ENCODE data around the gene AP4S1.
"Not testable (repeated sequence)": the region's sequence is repeated elsewhere in the genome, so short reads cannot be mapped to it uniquely, and the experiment has no call there.

Gene AP4S1, protein sequence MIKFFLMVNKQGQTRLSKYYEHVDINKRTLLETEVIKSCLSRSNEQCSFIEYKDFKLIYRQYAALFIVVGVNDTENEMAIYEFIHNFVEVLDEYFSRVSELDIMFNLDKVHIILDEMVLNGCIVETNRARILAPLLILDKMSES

DNA sequence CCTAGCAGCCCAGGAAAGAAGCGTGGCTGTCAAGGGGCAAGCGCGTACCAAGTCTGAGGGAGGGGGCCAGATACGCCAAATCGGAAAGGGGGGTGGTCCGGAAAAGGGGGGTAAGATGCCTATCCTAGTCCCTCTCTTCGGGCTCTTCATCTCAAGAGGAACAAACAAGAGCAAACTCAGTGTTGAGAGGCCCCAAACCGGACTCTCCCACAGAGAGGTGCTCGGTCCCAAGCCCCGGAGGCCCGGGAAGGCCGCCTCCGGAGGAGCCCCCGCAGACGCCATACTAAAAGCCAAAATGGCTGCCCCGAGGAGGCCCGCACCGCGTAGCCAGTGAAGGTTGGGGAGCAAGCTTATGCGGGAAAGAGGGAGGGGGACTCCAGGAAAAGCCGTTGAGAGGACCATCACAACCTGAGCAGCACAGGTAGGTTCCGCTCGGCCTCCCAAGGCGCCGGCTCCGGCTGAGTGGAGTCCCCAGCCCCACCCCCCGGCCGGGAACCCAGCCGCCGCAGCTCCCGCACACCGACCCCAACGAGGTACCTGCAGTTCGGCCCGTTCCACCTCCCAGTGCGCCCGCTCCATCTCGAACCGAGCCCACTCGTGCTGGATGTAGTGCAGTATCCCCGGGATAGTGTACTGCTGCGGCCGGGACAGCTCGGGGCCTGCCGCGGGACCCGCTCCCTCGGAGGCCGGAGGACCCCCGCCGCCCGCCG lies at the start of gene AP4S1:
Gene AP4S1 (plus strand): TSS at position 283 of the 710 bp plus-strand sequence. CDS start 40,548 bp downstream, outside the sequence.
- peak; percentile 27 for DNase-seq

DNA sequence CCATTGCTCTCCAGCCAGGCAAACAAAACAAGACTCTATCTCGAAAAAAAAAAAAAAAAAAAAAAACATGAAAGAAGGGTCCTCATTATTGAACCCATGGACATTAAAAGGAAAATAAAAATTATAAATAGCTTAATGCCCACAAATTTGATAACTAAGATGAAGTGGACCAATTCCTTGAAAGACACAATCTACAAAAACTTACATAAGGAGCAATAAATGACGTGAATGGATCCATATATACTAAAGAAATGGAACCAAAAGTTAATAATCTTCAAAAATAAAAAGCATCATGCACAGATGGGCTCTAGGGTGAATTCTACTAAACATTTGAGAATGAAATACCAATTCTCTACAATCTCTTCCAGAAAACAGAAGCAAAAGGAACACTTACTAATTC lies 47.7 kb upstream of the AP4S1 start:
- no peak for DNase-seq

DNA sequence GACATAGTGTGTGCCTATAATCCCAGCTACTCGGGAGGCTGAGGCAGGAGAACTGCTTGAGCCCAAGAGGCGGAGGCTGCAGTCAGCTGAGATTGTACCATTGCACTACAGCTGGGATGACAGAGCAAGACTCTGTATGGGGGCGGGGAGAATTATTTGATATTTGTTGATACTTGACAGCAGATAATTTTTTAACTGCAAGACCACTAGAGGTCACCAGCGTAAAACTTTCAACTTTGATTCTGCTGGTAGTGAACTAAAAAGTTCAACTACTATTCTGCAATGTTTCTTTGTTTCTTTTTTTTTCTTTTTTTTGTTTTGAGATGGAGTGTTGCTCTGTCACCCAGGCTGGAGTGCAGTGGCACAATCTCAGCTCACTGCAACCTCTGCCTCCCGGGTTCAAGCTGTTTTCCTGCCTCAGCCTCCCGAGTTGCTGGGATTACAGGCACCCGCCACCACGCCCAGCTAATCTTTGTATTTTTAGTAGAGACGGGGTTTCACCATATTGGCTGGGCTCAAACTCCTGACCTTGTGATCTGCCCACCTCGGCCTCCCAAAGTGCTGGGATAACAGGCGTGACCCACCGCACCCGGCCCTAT lies 45.2 kb upstream of the AP4S1 start:
- DNase-seq, result peak; percentile 20

DNA sequence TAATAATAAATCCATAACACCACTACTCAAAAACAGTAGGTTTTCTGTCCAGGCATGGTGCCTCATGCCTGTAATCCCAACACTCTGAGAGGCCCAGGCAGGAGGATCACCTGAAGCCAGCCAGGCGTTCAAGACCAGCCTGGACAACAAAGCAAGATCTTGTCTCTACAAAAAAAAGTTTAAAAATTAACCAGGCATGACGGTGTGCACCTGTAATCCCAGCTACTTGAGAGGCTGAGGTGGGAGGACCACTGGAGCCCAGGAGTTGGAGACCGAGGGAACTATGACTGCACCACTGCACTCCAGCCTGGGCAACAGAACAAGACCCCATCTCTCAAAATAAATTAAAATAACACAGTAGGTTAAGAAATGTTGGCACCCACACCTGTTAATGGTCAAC lies 44.5 kb upstream of the AP4S1 start:
- no peak for DNase-seq

DNA sequence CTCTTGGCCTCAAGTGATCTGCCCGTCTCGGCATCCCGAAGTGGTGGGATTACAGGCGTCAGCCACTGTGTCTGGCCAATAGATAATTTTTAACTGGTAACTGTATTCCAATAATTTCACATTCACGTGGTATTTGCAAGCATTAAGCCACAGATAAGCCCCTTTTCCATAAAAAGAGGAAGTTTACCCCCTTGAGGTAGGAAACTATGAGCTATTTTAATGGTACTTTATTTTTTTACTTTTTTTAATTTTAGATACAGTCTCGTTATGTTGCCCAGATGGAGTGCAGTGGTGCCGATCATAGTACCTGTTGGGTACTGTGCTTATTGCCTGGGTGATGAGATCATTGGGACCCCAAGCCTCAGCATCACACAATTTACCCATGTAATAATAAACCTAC lies 42.9 kb upstream of the AP4S1 start:
- DNase-seq, result no peak

DNA sequence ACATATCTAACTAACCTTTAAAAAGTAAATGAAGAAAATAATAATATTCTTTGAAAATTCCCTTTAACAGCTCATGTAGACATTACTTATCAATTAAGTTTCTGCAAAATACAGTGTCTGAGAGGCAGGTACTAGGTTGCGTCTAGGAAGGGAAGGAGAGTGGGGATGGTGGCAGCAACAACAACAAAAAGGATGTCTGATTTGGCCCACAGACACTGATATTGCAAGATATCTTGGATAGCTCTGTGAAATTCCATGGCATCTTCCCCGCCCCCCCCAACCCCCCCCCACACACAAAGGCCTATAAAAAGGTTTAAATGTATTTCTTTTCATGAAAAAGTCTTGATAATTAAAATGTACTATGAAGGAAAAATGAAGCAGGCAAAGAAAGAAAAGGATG lies 41.6 kb upstream of the AP4S1 start:
- no peak for DNase-seq

DNA sequence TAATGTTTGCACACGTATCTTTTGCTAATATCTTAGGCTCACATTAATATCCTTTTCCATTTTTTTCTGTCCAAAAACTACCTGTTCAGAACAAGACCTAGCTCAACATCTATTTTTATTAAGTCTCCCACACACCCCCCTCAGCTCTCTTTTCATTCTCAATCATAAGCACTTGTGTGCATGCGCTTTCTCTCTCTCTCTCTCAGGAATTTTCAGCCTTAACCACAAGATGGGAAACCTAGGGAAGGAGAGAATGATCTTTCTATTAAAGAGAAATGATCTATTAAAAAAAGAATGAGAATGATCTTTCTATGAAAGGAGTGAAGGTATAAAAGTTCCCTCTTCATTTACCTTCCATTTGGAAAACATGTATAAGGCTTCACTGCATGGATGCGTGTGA lies 39.7 kb upstream of the AP4S1 start:
- DNase-seq, result no peak

DNA sequence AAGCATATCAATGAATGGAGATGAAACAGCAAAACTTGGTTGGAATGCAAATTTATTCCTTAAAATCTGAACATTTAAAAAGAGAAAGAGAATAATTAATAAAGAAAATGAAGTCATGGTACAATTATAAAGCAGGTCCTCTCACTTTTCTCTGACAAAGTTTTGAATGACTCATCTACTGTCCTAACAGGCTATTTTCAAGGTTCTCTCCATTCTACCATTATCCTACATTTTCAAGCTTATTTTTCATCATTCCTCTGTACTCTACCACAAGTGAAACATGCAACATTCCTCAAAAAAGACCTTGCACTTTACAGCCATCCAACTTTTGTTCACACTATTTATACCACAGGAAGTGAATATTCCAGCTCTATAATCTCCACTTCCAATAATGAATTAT lies 36.9 kb upstream of the AP4S1 start:
- DNase-seq, result no peak

DNA sequence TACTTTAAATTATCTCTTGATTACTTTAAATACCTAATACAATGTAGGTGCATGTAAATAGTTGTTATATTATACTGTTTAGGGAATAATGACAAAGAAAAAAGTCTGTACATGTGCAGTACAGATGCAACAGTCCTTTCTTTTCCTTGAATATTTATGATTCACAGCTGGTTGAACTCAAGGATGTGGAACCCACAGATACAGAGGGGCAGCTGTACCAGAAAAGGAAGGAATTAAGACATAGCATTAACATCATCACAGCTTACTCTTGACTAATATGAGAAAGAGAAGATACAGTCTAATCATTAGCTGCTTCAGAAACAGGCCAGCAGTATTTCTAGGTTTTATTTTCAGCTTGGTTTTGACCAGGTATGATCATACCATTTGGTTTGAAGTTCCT lies 34.7 kb upstream of the AP4S1 start:
- no peak for DNase-seq

DNA sequence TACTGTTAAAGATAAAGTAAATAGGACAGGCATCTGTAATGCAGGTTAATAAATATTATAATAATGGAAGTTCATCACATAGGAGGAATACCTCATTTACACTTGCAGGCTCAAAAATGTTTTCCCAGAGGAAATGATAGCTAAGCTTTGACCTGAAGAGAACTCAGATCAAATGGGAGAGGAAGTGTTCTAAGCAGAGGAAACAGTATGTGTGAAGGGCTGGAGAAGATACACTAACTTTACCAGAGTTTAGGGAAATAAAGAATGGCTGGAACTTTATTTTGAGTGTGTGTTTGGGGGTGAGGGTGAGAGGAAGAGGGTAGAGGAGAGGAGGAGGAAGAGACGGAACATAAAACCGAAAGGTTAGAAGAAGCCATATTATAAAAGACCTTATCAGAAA lies 34.0 kb upstream of the AP4S1 start:
- DNase-seq, result no peak

DNA sequence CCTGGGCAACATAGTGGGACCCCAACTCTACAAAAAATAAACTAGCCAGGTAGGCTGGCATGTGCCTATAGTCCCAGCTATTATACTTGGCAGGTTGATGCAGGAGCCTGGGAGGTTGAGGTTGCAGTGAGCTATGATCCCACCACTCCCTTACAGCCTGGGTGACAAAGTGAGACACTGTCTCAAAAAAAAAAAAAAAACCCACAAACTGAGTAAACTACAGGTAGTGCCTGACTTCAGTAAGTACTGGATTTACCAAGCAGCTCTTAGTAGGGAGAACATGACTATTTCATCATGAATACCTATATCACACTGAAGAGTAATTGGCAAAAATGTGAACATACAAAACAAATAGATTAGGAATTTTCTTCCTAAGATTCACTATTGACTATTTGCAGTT lies 32.4 kb upstream of the AP4S1 start:
- no peak for DNase-seq

DNA sequence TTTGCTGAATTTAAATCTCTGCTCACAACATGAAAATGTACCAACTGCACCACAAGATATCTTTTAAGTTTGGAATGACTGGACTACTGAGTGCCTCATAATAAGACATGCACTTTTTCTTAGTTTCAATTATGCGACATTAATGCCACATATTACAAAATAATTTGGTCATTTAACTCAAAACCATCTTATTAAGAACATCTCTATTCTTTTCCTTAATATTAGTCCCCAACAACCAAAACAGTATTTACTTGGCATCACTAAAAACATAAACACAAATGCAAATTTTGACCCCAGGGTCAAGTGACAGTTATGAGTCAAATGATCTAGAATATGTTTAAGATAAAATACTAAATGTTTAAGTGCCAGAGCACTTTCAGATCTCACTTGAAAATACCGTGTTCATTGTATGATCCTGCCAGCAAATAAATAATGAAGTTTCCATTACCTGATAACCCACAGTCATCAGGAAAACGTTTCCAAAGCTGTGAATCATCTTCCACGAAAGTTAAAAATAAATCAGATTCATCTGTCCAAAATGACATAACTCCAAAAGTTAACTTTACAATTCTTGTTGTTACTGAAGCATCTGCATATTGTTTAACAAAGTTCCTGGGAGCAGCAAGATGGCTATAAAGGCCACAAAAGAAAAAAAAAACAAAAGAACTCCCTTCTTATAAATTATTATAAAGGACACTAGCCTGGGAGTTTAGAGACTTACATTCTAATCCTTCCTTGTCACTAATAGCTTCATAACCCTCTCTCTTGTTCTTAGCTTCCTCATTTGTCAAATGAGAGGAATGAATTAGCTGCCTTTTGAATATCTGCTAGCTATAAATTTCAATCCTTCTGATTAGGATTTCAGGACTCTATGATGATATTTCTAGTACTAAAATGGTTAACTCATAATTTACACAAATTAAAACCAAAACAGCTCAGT lies 30.5 kb upstream of the AP4S1 start:
- DNase-seq, result no peak

DNA sequence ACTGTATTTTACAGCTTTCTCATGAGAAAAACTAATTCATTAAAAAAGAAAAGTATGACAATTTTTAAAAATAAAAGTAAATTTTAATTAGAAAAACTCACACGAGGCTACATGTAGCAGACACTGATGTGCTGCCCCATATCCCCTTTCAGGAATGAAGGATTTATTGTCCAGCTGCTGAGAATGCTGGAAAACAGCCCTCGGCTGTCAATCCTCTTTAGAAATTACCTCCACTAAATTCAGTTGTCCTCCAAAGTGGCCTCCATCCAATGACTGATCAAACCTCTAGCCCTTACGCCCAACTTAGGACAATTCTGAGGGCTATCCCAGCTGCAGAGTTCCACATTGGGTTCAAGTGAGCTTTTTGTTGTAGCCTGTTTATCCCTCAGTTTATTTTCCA lies 29.8 kb upstream of the AP4S1 start:
- no peak for DNase-seq

DNA sequence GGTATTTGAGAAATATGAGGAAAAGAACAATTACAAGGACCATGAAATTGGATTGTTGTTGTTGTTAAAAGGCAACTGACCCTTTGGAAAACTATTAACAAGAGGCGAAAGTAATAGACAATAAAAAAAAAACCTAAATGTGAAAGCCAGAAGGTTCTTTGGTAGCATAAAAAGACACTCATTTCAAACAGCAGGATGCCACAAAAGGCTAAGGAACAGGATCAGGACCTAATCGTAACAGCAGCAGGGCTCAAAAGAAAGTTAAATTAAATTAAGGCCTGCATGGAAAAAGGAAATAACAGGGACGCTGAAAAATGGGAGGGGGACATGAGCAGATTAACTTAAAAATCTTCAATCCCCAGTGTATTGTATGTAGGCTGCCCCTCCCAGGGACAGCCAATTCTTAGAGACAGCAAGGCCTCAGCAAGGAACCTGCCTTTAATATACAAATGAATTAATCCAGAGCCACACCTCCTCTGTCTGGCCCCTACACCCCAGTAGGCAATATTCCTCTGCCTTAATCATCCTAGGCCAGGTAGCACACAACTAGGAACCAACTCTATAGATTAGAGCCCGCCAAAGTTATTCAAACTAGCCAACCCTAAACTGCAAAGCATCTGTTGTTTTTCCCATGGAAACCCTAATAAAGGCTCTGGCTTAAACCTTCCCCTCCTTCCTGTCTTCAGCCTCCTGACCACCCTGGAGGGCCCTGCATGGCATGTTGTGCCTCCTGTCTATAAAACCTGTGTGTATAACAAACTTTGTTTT lies 28.4 kb upstream of the AP4S1 start:
- no peak for DNase-seq

DNA sequence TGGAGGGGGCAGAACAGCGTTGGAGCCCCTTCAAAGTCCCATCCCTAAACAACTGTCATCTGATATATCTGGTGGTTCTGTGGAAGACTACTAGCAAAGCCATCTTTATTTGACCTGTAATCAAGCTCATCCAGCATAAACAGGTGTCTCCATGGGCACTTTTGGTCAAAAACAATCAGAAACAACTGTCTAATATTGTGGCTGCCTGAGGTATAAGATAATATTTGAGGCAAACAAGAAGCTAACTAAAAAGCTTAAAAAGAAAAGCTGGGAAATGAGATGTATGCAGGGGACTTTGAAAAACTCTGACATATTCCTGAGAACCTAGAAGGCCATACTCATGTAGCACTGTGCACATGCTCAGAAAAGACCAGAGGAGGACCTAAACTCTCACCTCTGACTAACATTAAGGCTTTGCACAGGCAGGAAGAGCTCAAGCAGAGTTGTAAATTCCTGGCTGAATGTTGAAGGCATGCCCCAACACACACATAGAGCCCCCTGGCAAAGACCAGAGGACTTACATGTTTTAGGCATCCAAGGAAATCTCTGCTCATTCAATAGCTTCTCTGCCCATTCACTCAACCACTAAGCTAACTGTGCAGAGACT lies 27.2 kb upstream of the AP4S1 start:
- DNase-seq, result no peak

DNA sequence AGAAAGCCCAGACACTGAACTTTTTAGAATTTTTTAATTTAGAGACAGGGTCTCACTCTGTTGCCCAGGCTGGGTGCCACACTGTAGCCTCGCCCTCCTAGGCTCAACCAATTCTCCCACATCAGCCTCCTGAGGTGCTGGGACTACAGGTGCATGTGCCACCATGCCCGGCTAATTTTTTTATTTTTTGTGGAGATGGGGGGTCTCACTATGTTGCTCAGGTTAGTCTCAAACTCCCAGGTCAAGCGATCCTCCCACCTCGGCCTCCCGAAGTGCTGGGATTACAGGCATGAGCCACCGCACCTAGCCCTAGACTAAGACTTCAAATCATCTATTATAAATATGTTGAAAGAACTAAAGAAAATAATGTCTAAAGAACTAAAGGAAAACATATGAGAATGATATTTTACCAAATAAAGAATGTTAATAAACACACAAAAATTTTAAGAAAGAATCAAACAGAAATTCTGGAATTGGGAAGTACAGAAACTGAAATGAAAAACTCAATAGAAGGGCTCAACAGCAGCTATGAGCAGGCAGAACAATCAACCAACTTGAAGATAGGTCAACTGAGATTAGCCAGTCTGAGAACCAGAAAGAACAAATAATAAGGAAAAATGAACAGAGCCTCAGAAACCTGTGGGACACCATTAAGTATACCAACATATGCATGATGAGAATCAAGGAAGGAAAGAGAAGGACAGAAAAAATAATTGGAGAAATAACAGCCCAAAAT lies 26.2 kb upstream of the AP4S1 start:
- no peak for DNase-seq

DNA sequence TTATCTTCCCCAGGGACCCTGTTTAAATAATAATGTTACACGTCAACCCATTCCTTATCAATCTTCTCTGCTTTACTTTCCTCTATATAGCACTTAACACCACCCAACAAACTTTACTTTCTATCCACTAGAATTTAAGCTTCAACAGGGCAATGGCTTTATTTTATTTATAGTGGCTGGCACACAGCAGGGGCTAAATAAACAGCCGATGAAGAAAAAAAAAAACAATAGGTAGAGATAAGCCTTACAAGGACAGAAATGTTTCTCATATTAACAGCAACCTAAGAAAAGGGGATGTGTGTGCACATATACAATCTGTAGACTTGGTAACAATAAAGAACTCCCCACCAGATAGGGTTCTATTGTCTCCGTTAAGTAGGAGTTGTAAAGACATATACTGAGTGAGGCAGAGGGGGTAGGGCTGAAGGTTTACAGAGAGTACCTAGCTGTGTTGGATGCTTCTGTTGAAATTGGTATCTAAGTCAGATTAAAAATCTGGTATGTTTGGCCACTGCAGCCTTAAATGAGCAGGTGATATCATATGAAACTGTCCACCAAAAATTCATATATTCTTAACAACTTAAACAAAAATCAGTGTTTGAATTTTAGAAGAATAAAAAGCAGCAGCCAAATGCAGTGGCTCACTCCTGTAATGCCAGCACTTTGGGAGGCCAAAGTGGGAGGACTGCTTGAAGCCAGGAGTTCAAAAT lies 24.7 kb upstream of the AP4S1 start:
- no peak for DNase-seq

DNA sequence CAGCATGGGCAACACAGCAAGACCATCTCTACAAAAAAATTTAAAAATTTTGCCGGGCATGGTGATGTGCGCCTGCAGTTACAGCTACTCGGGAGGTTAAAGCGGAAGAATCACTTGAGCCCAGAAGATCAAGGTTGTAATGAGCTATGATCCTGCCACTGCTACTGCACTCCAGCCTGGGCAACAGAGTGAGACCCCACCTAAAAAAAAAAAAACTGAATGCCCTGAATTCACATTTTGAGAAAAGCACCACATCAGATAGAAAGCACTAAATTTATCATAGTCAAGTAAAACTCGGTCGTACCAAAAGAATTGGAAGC lies 24.1 kb upstream of the AP4S1 start:
- no peak for DNase-seq

DNA sequence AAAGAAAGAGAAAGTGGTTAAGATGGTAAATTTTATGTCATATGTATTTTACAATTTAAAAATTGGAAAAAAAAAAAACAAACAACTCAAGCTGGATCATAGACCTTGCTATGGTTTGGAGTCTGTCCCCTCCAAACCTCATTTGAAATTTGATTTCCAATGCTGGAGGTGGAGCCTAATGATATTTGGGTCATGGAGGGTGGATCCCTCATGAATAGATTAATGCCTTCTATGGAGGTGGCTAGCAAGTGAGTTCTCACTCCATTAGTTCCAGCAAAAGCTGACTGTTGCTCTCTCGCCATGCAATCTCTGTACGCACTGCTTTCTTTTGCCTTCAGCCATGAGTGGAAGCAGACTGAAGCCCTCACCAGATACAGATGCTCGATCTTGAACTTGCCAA lies 22.2 kb upstream of the AP4S1 start:
- DNase-seq, result no peak

DNA sequence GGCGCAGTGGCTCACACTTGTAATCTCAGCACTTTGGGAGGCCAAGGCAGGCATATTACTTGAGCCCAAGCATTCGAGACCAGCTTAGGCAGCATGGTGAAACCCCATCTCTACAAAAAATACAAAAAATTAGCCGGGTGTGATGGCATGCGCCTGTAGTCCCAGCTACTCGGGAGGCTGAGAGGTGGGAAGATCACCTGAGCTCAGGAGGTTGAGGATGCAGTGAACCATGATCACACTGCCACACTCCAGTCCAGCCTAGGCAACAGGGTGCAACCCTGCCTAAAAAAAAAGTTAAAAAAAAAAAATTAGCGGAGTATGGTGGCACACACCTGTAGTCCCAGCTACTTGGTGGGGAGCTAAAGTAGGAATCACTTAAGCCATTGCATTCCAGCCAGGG lies 21.4 kb upstream of the AP4S1 start:
- not testable (repeated sequence) for DNase-seq

DNA sequence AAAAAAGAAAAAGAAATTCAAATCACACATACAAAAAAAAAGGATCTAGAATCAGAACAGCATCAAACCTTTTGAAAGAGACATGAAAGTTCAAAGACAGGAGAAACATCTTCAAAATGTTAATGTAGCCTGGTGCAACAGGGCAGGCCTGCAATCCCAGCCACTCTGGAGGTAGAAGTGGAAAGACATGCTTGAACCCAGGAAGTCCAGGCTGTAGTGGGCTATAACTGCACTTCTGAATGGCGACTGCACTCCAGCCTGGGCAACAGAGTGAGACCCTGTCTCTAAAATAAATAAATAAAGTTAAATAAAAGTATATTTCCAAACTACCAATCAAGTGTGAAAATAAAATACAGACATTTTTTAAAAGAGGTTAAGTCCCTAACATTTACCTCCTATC lies 18.7 kb upstream of the AP4S1 start:
- DNase-seq, result no peak
